Fibroblast of villous mesenchyme (primary cell): Measurements from ENCODE around the gene NEURL1B. TPM values are rescaled to one million over a fixed set of nuclear protein-coding genes. Genes with fewer than 3 reads are reported as not detected.
A peak's percentile ranks its signal among the peaks of the same experiment; 100 is the strongest.
"Not testable (repeated sequence)": the region's sequence is repeated elsewhere in the genome, so short reads cannot be mapped to it uniquely, and the experiment has no call there.

Experiments used
- DNase-seq: peaks from one replicate; pipeline ENCODE4 v3.0.0-alpha.2; 2010; ENCODE audit warnings: low read depth
- H3K4me3 ChIP-seq: 2 replicates; pipeline ENCODE4 v1.5.1; 2011; ENCODE audit warnings: low read depth, mild to moderate bottlenecking, low read length
- CTCF ChIP-seq: IDR thresholded peaks from 2 replicates; pipeline ENCODE4 v1.5.1; 2012; ENCODE audit warnings: low read depth, mild to moderate bottlenecking, low read length; ENCODE audit not compliant: insufficient read depth
- total RNA-seq: library from RNA; depleted of rRNA; stranded (reverse); fragments of >200 nt; gene quantifications from 2 replicates; pipeline ENCODE4 v1.2.3, GENCODE V29; 2012

NEURL1B gene
- total RNA-seq, 1 donor: 4.3 TPM

GRCh38 chr5:172648755-172649154, 7.7 kb downstream of the NEURL1B start:
- no peak for TF ChIP-seq CTCF
- H3K4me3 ChIP-seq: no peak overlapping the region
- DNase-seq: no peak

- DNase-seq, H3K4me3 ChIP-seq: not testable (repeated sequence)
These were observed 15.4 kb downstream of the NEURL1B start for GRCh38 chr5:172656496-172656895.

GRCh38 chr5:172657524-172658233, 16.6 kb downstream of the NEURL1B start:
- H3K4me3 ChIP-seq, DNase-seq: not testable (repeated sequence)

DNA sequence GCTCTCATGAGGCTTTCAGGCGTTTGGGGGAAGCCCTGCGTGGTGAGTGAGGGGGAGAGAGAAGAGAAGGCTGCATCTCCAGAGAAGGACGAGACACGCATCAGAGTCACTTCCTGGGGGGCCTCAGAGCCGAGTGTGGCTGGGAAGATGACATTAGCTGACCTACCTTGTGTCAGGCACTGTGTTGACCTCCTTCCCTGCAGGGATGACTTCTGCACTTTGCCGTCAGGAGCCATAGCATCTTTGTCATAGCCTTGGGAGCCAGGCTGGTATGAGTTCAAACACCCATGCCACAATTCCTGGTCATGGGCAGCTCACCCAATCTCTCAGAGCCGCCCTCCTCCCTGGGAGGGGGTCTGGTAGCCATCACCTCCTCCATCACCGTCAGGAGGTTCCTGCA, 17.3 kb downstream of the NEURL1B start:
- H3K4me3 ChIP-seq: no peak overlapping the region
- no peak for DNase-seq
- no peak for TF ChIP-seq CTCF

DNA sequence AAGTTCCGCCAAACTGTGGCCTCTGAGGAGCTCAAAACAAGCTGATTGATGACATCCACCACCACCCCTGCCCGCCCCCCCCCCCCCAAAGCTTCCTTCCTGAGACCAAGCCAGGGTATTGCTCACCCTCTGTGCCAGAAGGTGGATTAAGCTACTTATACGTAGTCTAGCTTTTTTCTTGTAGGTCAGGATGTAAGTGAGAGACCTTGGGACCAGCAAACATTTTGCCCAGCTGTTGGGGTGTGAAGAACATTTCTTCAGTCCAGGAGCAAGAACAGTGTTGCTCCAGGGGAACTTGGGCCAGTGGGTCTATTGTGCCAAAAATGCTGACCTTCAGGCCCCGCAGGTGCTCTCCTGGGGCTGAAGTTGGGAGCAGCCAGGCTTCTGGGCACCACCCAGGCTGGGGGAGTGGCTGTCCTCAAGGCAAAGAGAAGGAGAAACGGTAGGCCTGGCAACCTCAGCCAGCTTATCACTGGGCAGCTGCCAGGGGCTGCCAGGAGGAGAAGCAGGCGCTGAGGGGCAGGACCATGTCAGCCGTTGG, 18.0 kb downstream of the NEURL1B start:
- no peak overlapping the region for H3K4me3 ChIP-seq
- no peak for TF ChIP-seq CTCF
- DNase-seq: peak; percentile 13

DNA sequence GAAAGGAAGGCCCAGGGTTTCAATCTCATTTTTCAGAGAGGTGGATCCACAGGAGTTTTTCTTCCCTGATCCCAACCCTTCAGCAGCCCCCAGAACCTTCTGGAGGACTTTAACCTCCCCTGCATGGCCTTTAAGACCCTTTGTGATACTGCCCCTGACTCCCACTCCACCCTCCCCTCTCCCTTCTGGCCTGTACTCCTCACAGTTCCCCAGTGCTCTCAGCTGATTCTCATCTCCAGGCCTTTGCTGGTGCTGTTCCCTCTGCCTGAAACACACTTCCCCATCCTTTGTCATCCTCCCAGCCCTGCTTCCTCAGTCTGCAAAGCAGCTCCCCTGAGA, 18.5 kb downstream of the NEURL1B start:
- TF ChIP-seq CTCF: no peak
- H3K4me3 ChIP-seq: no peak overlapping the region
- DNase-seq: no peak

DNA sequence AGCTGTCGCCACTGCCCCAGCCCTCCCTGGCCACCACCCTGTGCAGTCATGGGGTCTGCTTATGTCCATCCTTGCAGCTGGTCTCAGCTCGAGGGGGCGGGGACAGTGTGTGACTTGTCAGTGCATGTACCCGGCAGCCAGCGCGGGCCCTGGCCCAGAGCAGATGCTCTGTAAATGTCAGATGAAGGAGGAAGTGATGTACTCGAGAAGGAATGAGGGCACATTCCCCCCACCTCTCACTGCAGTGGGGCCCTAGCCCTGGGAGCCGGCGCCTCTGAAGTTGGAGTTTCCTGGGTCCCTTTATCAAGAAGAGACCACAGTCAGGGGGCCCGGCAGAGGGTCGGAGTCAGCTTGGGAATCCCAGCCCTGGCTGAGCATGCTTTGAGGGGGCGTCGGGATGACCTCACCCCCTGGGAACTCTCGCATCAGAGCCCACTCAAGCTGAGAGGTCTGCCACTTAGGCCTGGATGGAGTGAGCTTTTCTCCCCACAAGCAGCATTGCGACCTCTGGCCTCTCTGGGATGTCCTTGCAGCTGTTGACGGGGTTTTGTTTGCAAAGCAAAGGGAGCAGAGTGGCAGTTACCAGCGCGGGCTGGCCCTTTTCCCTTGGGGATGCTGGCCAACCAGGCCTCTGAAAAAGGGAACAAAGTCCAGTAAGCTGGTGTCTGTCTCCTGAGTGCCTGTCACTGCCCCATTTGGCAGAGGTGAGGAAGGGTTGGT, 19.0 kb downstream of the NEURL1B start:
- H3K4me3 ChIP-seq: no peak overlapping the region
- TF ChIP-seq CTCF: no peak
- peak; percentile 79 for DNase-seq

DNA sequence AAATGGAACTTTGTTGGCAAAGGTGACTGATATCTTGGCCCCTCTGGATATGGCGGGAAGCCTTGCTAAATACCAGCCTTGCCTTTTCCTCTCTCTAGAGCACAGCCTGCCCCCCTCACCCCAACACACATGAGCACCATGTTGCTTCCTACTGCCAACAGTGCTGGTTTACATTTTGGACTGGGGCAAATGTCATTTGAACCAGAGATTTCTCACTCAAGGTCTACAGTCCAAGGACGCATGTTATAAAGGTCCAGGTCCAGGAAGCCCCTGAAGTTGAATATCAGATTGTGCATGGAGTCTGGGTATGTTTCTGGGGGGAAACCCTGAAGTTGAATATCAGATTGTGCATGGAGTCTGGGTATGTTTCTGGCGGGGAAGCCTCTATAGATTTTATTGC, 19.9 kb downstream of the NEURL1B start:
- no peak for TF ChIP-seq CTCF
- no peak for DNase-seq

More for the DNA sequence above, 19.9 kb downstream of the NEURL1B start:
- H3K4me3 ChIP-seq: no peak overlapping the region
